ENCODE measurements around the gene MAB21L4. TPM values are rescaled to one million over a fixed set of nuclear protein-coding genes. Genes with fewer than 3 reads are reported as not detected.

The MAB21L4 gene
- total RNA-seq, 1 experiment from 2014 or later = 0.15 TPM

DNA sequence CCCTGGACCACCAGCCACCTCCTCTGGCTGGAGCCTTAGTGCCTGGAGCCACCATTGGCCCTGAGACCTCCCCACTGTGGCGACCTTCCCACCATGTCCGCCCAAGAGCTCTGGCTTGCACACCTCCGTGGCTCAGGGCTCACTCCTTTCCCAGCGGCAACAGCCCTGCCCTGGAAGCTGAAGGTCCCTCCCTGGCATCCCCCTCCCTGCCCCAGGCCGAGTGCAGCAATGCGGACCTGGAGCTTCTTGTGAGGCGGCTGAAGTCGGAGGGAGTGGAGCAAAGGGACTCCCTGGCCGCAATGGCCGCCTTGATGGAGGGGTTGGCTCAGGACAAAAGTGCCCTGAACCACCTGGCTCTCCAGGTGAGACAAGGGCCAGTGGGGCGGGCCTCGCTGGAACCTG, 38.7 kb upstream of the MAB21L4 start:
- WGBS (ENCODE audit: extremely low coverage, insufficient read length, low lambda C conversion rate) = no CpG with 5 or more reads among the region's 12 CpGs
- Histone ChIP-seq H2BK12ac (ENCODE audit: insufficient read length, low read depth, low read length) (no peak overlapping the region), H4K5ac (ENCODE audit: insufficient read length, low read depth, low read length) (no peak overlapping the region), H2BK5ac (ENCODE audit: insufficient read length, low read length) (no peak overlapping the region), H2BK120ac (ENCODE audit: low read depth, low read length, poor library complexity, severe bottlenecking) (no peak overlapping the region), H3K23me2 (ENCODE audit: insufficient read length, low read depth, low read length, poor library complexity, severe bottlenecking) (no peaks in the 10 kb centered on the region), H3K9me3 (ENCODE audit: control insufficient read depth, low read depth, low read length) (no peaks in the 10 kb centered on the region), H3K18ac (ENCODE audit: insufficient read length, low read depth, low read length) (no peak overlapping the region), H3K56ac (ENCODE audit: insufficient read length, low read depth, low read length) (no peak overlapping the region), H4K8ac (replicated peaks; ENCODE audit: insufficient read length, low read depth, low read length) (no peak overlapping the region), H3K9ac (ENCODE audit: extremely low read depth, insufficient read length, low read length) (no peak overlapping the region), H3K23ac (ENCODE audit: insufficient read length, low read depth, low read length) (no peak overlapping the region), H3K4ac (ENCODE audit: low read depth, low read length) (no peak overlapping the region), H3T11ph (ENCODE audit: low read length) (no peak overlapping the region), H3K79me1 (ENCODE audit: insufficient read depth, low read depth, low read length, poor library complexity, severe bottlenecking) (no peaks in the 10 kb centered on the region), H2BK20ac (ENCODE audit: low read depth, low read length, poor library complexity, severe bottlenecking) (no peak overlapping the region), H4K91ac (ENCODE audit: insufficient read length, low read depth, low read length) (no peak overlapping the region), H2AK5ac (ENCODE audit: insufficient read length, low read length) (no peak overlapping the region), H2AFZ (ENCODE audit: low read length) (no peak overlapping the region), H3K14ac (ENCODE audit: insufficient read depth, low read length) (no peak overlapping the region), H3K4me2 (ENCODE audit: insufficient read depth, insufficient read length, low read length) (no peak overlapping the region), H2BK15ac (ENCODE audit: low read depth, low read length) (no peak overlapping the region), H3K79me2 (ENCODE audit: insufficient read depth, low read length) (no peaks in the 10 kb centered on the region), H4K20me1 (ENCODE audit: control insufficient read depth, insufficient read depth, insufficient read length) (no peaks in the 10 kb centered on the region), H3K27ac (ENCODE audit: insufficient read length, low read depth, low read length) (no peak overlapping the region), H3K4me1 (ENCODE audit: insufficient read depth, low read length) (no peaks in the 10 kb centered on the region), H3K27me3 (ENCODE audit: insufficient read depth, low read length) (no peaks in the 10 kb centered on the region)
- H3K36me3 Mint-ChIP-seq (ENCODE audit: insufficient read depth in 1 of 3, low read depth in 3 of 3) = peaks cover 0 to 4% (median 0%) of the 10 kb centered on the region in 3 experiments; a peak in 3 of 7 replicates
- H3K27me3 Mint-ChIP-seq (ENCODE audit: low read depth) = peaks cover 13% of the 10 kb centered on the region
- TF ChIP-seq CTCF (conservative IDR thresholded peaks at IDR 0.05) = no peak
- H3K27ac Mint-ChIP-seq = no peak overlapping the region
- H3K9me3 Mint-ChIP-seq = peaks cover 12 to 14% of the 10 kb centered on the region in 2 experiments
- peak; percentile 28 for DNase-seq
- H3K4me1 Mint-ChIP-seq = no peaks in the 10 kb centered on the region
- H3K4me3 Mint-ChIP-seq = no peak overlapping the region

Data from H9 (cell line).